ENCODE measurements around the gene ARSG. TPM values are rescaled to one million over a fixed set of nuclear protein-coding genes. Genes with fewer than 3 reads are reported as not detected.
"Not testable (repeated sequence)": the region's sequence is repeated elsewhere in the genome, so short reads cannot be mapped to it uniquely, and the experiment has no call there.

The ARSG gene
- 1.5 and 5.8 TPM in 2 replicates for total RNA-seq

DNA sequence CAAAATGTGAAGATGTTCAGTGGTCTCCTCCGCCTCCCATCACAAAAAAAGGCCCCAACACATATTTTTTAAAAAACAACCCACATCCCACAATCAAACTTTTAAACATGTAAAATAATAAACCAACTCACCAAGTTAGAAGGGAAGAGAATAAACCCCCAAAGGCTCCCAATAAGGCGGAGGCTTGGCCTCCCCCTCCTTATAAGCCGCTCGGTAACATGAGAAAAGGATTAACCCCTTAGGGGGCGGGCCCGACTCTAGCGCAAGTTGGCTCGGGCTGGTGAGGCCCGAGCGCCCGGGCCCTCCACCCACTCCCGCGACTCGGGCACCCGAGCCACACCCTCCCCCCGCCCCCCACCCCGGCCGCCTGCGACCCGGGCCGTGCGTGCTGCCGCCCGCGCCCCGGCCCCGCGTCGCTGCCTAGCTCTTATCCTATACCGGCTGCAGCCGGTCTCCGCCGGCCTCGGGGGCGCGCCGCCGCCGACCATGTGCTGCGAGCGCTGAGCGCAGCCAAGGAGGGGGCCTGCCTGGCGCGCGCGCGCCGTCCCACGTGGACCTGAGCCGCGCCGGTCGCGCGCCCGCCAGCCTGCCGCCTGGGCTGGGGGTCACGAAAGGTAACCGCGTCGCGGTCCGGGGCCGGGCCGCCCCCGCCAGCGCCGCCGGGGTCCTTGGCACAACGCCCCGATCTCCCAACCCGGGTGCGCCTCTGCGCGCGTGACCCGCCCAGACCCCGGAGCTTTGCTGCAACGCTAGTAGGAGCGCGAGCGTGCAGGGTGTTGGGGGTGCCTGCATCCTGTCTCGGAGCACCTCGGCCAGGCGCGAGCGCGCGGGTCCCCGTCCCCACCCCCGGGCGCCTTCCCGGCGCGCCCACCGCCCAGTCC lies at the start of gene ARSG, which contains the start of gene SLC16A6:
Gene ARSG (plus strand): TSS at position 541 of the 881 bp plus-strand sequence. CDS start 15,999 bp downstream, outside the sequence.
Gene SLC16A6 (minus strand): TSS at position 173 of the 881 bp plus-strand sequence. CDS start 12,807 bp downstream, outside the sequence.
- TF ChIP-seq, protein P1, sequence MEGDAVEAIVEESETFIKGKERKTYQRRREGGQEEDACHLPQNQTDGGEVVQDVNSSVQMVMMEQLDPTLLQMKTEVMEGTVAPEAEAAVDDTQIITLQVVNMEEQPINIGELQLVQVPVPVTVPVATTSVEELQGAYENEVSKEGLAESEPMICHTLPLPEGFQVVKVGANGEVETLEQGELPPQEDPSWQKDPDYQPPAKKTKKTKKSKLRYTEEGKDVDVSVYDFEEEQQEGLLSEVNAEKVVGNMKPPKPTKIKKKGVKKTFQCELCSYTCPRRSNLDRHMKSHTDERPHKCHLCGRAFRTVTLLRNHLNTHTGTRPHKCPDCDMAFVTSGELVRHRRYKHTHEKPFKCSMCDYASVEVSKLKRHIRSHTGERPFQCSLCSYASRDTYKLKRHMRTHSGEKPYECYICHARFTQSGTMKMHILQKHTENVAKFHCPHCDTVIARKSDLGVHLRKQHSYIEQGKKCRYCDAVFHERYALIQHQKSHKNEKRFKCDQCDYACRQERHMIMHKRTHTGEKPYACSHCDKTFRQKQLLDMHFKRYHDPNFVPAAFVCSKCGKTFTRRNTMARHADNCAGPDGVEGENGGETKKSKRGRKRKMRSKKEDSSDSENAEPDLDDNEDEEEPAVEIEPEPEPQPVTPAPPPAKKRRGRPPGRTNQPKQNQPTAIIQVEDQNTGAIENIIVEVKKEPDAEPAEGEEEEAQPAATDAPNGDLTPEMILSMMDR (conservative IDR thresholded peaks at IDR 0.05; ENCODE audit: low read depth, low read length) = no peak
- no peak for DNase-seq (ENCODE audit: low read depth)
- peak within 1 kb of the TSS; percentile 67 for H3K4me3 ChIP-seq (ENCODE audit: low read depth, low read length)

GRCh38 chr17:68246271-68247028 lies 44.8 kb upstream of the ARSG start:
- no peak for DNase-seq (ENCODE audit: low read depth)
- H3K4me3 ChIP-seq (ENCODE audit: low read depth, low read length) = no peak overlapping the region
- TF ChIP-seq, protein P1 (conservative IDR thresholded peaks at IDR 0.05; ENCODE audit: low read depth, low read length) = no peak

GRCh38 chr17:68247445-68248198 lies 43.7 kb upstream of the ARSG start, which contains the start of gene AMZ2:
AMZ2 (plus strand) TSS chr17:68248043; CDS start chr17:68250188, 2,145 bp downstream.
- peak within 1 kb of the TSS; percentile 87 for H3K4me3 ChIP-seq (ENCODE audit: low read depth, low read length)
- TF ChIP-seq, protein P1 (conservative IDR thresholded peaks at IDR 0.05; ENCODE audit: low read depth, low read length) = no peak
- DNase-seq (ENCODE audit: low read depth) = no peak

DNA sequence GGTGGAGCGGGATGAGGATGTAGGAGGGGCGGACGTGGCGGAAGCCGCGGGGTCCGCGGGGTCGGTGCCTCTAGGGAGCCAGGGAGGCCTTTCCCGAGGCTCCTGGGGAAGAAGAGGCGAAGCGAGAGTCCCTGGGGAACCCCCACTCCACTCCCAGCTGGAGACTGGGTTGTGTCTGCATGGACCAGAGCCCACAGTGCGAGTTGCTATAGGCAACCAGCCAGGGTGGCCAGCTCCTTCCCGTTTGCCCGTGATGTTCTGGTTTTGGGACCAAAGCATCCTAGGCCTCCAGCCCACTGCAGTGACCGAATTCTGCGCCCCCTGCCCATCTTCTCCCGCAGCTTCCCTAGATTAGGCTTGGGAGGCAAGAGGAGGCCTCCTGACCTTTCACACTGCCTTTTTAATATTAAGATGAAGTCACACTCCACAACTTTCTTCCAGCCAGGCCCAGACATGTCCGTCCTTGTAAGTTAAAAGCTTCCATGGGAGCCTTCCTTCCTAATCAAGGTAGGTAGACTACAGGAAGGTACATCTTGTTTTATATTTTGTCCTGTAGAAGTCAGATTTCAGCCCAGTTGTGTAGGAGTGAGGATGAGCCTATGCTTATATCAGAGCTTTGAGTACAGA lies 43.0 kb upstream of the ARSG start:
- DNase-seq (ENCODE audit: low read depth) = no peak
- H3K4me3 ChIP-seq (ENCODE audit: low read depth, low read length) = peak overlapping the region; percentile 87
- TF ChIP-seq, protein P1 (conservative IDR thresholded peaks at IDR 0.05; ENCODE audit: low read depth, low read length) = no peak

- peak overlapping the region; percentile 87 for H3K4me3 ChIP-seq (ENCODE audit: low read depth, low read length)
- no peak for DNase-seq (ENCODE audit: low read depth)
- TF ChIP-seq, protein P1 (conservative IDR thresholded peaks at IDR 0.05; ENCODE audit: low read depth, low read length) = no peak
Observed at GRCh38 chr17:68248891-68249290, 42.4 kb upstream of the ARSG start.

DNA sequence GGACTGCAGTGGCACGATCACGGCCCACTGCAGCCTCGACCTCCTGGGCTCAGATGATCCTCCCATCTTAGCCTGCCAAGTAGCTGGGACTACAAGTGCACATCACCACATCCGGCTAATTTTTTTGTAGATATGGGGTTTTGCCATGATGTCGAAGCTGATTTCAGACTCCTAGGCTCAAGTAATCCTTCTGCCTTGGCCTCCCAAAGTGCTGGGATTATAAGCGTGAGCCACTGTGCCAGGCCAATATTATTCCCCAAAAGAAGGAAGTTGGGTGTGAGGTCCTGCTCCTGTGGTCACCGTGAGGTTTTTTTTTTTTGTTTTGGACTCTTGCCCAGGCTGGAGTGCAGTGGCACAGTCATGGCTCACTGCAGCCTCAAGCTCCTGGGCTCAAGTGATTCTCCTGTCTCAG lies 41.9 kb upstream of the ARSG start:
- no peak overlapping the region for H3K4me3 ChIP-seq (ENCODE audit: low read depth, low read length)
- no peak for DNase-seq (ENCODE audit: low read depth)
- TF ChIP-seq, protein P1 (conservative IDR thresholded peaks at IDR 0.05; ENCODE audit: low read depth, low read length) = no peak

- DNase-seq (ENCODE audit: low read depth); H3K4me3 ChIP-seq (ENCODE audit: low read depth, low read length): not testable (repeated sequence)
Observed at GRCh38 chr17:68253426-68253825, 37.9 kb upstream of the ARSG start.

All from epithelial cell of proximal tubule (primary cell).